Breast epithelium (tissue), 4 donors: ENCODE measurements around the gene SIK3. TPM values are rescaled to one million over a fixed set of nuclear protein-coding genes. Genes with fewer than 3 reads are reported as not detected.
A peak's percentile ranks its signal among the peaks of the same experiment; 100 is the strongest.

ENCODE experiments used
- DNase-seq, 2 donors: peaks; one replicate each; pipeline ENCODE4 v3.0.0-alpha.2; 2019; ENCODE audit warnings: low spot score in 2 of 2
- H3K27ac ChIP-seq, 2 donors: fragments of 200-600 bp; sonication (generic) in 1 of 2; one replicate each; pipeline ENCODE4 v1.5.1; 2016 to 2019; ENCODE audit warnings: mild to moderate bottlenecking in 1 of 2
- H3K27me3 ChIP-seq, 2 donors: fragments of 200-600 bp; sonication (generic) in 1 of 2; one replicate each; pipeline versions ENCODE4 v1.5.1 to v1.6.0; 2017 to 2019; ENCODE audit warnings: control low read depth in 1 of 2, mild to moderate bottlenecking in 1 of 2
- H3K36me3 ChIP-seq: fragments of 200-600 bp; one replicate; pipeline ENCODE4 v1.5.1; 2019
- H3K4me1 ChIP-seq, 2 donors: fragments of 200-600 bp; sonication (generic); one replicate each; pipeline ENCODE4 v1.5.1; 2016 to 2019; ENCODE audit warnings: control low read depth in 1 of 2
- H3K4me3 ChIP-seq, 3 donors: fragments of 200-600 bp; sonication (generic); 1 replicate in 2 of 3; 2 replicates in 1 of 3; pipeline ENCODE4 v1.5.1; 2016 to 2019; ENCODE audit warnings: mild to moderate bottlenecking in 3 of 3, moderate library complexity in 2 of 3
- H3K9me3 ChIP-seq, 2 donors: fragments of 200-600 bp; sonication (generic) in 1 of 2; one replicate each; pipeline ENCODE4 v1.5.1; 2016 to 2019; ENCODE audit warnings: control low read depth in 1 of 2
- POLR2A ChIP-seq: fragments of 450-650 bp; IDR thresholded peaks from one replicate; pipeline ENCODE4 v1.6.1; 2016; ENCODE audit warnings: antibody characterized with exemption, mild to moderate bottlenecking, moderate library complexity
- POLR2AphosphoS5 ChIP-seq, 3 donors: sonication (generic); formaldehyde crosslinking; IDR thresholded peaks; one replicate each; pipeline ENCODE4 v1.6.1; 2017; ENCODE audit warnings: antibody characterized with exemption in 3 of 3
- intact Hi-C: fragments of 100-400 bp; cut with DNase I; formaldehyde crosslinking; loops from one replicate; pipeline ENCODE4 v1.15.1; 2023; ENCODE audit warnings: low total_unique reads
- total RNA-seq, 3 donors: library from RNA; depleted of rRNA; stranded (reverse); fragments of >200 nt; gene quantifications; one replicate each; pipeline ENCODE4 v1.1.0, GENCODE V29; 2016
- TF ChIP-seq, protein P1 (sequence below), 3 donors: fragments of 450-650 bp; IDR thresholded peaks; one replicate each; pipeline ENCODE4 v1.5.1; 2016 to 2017; ENCODE audit warnings: antibody characterized with exemption in 3 of 3, mild to moderate bottlenecking in 3 of 3, moderate library complexity in 3 of 3

SIK3 gene
- 100 to 1,000 TPM in 1 of 3 donors, 10 to 100 TPM in 2; 26.9 to 110 (median 57.0) TPM for total RNA-seq

DNA sequence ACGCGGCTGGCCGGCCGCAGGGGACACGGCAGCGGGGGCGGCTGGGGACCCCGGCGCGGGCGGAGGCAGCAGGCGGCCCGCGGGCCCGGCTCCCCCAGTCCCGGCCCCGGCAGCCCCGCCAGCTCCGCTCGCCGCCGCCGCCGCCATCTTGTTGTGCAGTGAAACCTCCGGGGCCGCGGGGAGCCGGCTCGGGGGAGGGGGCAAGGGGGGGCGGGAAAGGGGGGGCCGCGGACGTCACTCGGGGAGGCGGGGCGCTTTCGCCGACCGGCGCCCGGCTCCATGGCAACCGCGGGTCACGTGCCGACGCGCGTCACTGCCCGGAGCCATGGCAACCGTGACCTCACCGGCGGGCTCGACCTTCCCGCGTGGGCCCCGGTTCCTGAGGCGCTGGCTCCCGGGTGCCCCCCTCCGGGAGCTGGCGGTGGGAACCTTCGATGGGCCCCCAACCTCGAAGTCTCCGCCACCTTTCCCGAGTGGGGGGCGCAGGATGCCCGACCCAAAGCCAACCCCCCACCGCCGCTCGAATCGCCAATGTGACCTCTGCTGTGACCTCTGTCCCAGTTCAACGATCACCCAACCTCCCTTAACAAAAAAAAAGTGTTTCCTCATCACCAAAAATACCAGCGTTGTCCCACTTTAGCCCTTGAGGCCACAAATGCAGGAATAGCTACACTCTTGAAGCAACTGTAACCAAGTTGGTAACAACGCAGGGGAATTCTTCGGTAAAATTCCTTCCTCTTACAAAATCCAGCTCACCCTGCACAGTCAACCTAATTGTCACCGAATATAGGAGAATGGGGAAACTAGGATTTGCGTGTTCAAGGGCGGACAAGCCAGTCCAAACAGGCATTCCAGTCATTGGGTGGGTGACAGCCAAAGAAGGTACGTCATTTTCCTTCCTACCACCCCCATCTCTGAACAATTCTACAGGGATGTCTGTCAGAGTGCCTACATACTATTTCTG is at the start of gene SIK3:
Gene SIK3 (minus strand): TSS at position 160 of the 964 bp plus-strand sequence. CDS start 13 bp downstream, at position 147.
- H3K27ac ChIP-seq = peak within 1 kb of the TSS; percentile 99
- TF ChIP-seq, protein P1, sequence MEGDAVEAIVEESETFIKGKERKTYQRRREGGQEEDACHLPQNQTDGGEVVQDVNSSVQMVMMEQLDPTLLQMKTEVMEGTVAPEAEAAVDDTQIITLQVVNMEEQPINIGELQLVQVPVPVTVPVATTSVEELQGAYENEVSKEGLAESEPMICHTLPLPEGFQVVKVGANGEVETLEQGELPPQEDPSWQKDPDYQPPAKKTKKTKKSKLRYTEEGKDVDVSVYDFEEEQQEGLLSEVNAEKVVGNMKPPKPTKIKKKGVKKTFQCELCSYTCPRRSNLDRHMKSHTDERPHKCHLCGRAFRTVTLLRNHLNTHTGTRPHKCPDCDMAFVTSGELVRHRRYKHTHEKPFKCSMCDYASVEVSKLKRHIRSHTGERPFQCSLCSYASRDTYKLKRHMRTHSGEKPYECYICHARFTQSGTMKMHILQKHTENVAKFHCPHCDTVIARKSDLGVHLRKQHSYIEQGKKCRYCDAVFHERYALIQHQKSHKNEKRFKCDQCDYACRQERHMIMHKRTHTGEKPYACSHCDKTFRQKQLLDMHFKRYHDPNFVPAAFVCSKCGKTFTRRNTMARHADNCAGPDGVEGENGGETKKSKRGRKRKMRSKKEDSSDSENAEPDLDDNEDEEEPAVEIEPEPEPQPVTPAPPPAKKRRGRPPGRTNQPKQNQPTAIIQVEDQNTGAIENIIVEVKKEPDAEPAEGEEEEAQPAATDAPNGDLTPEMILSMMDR (IDR thresholded peaks at IDR 0.05) = peak in 2 of 3 donors; percentile 40 to 55
- TF ChIP-seq POLR2AphosphoS5 (IDR thresholded peaks at IDR 0.05) (peak; percentile 75 to 85 (median 78)), POLR2A (peak; percentile 54)
- DNase-seq = peak; percentile 91
- peaks cover 0 to 17% of the 10 kb centered on the region in 2 donors for H3K4me1 ChIP-seq
- intact Hi-C loops = no loop called here
- H3K9me3 ChIP-seq = no peaks in the 10 kb centered on the region
- H3K27me3 ChIP-seq = no peaks in the 10 kb centered on the region
- peak within 1 kb of the TSS; percentile 83 to 98 (median 92) for H3K4me3 ChIP-seq
- no peaks in the 10 kb centered on the region for H3K36me3 ChIP-seq

DNA sequence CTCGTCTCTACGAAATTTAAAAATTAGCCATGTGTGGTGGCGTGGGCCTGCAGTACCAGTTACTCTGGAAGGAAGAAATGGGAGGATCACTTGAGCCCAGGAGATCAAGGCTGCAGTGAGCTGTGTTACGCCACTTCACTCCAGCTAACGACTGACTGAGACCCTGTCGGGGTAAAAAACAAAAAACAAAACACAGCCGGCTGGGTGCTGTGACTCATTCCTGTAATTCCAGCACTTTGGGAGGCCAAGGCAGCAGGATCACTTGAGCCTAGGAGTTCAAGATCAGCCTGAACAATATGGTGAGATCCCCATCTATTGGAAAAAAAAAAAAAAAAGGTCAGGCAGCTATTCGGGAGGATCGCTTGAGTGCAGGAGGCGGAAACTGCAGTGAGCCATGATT is 48.3 kb upstream of the SIK3 start:
- intact Hi-C loops = loop anchor here (10.0 kb wide), 1 partner anchor 48 kb away; the partner anchor contains the start of gene TAGLN
- DNase-seq = no peak
- H3K4me3 ChIP-seq = no peak overlapping the region
- H3K9me3 ChIP-seq = no peaks in the 10 kb centered on the region
- H3K27ac ChIP-seq = no peak overlapping the region
- H3K27me3 ChIP-seq = no peaks in the 10 kb centered on the region
- no peaks in the 10 kb centered on the region for H3K4me1 ChIP-seq
- TF ChIP-seq, protein P1 (IDR thresholded peaks at IDR 0.05) = no peak
- no peak for TF ChIP-seq POLR2AphosphoS5 (IDR thresholded peaks at IDR 0.05)
- TF ChIP-seq POLR2A = no peak
- no peaks in the 10 kb centered on the region for H3K36me3 ChIP-seq

DNA sequence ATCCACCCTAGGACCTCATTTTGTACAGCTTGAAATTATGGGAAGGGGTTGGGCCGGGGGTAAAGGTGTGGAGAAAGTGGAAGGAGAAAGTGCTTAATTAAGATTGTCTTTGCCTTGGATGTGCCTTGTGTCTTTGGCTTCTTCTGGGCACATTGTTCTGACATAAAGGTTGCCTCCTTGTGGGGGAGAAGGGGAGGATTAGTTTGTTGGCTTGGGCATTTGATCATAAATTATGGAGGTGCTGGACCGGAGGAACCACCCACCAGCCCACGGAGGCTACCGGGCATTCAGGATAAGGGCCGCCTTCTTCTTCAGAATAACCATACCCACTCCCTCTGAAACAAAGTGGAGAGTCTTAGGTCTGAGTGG is 47.1 kb upstream of the SIK3 start:
- Histone ChIP-seq H3K27ac (peak overlapping the region; percentile 91 to 92), H3K4me1 (no peaks in the 10 kb centered on the region), H3K4me3 (peak overlapping the region; percentile 85 to 97 (median 90)), H3K27me3 (no peaks in the 10 kb centered on the region), H3K9me3 (no peaks in the 10 kb centered on the region), H3K36me3 (no peaks in the 10 kb centered on the region)
- no peak for DNase-seq
- intact Hi-C loops = loop anchor here (10.0 kb wide), 1 partner anchor 49 kb away; the partner anchor contains the start of gene TAGLN
- TF ChIP-seq POLR2AphosphoS5 (IDR thresholded peaks at IDR 0.05) (no peak), POLR2A (no peak)
- TF ChIP-seq, protein P1 (IDR thresholded peaks at IDR 0.05) = no peak

DNA sequence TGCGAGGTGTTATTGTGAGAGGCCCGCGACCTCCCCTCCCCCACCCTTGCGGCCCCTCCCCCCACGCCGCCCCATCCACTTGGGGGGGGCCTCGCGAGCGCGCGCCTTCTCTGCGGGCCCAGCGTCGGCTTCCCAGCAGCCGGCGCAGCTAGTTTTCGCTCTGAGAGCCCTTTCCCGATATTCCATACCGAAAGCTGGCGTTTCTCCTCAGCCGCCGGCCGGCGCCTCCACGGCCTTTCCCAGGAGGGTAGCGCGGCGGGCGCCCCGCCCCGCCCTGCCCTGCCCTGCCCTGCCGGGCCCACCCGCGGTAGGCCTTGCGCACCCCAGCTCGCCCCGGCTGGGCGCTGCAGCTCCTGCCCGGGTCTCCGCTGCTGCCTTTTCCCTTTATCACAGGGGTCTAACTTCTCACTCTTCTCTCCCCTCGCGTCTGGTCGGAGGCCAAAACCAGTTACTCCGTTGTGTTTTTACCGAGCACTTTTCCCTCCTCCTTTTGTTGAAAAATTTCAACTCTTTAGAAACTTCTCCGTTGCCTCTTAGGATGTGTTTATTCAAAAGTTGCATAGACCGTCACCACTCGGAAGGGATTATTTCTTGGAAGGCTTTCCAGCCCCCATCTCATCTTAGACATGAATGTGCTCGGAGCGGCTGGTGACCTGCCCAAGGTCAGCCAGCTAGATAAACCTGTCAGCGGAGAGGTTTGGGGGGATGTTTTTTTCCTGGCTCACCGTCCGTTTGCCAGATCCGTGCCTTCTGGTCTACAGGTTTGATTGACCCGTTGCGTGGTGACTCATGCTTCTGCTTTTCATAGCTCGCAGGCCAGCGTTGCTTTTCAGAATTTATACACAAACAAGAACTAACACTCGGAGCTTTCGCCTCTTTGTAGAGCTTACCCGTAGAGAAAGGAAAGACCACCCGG is 46.5 kb upstream of the SIK3 start:
- no peaks in the 10 kb centered on the region for H3K36me3 ChIP-seq
- H3K9me3 ChIP-seq = no peaks in the 10 kb centered on the region
- intact Hi-C loops = loop anchor here (10.0 kb wide), 1 partner anchor 50 kb away; the partner anchor contains the start of gene TAGLN
- peak overlapping the region; percentile 91 to 92 for H3K27ac ChIP-seq
- peak in 1 of 2 donors; percentile 37 for DNase-seq
- TF ChIP-seq POLR2A (no peak), POLR2AphosphoS5 (IDR thresholded peaks at IDR 0.05) (no peak)
- TF ChIP-seq, protein P1 (IDR thresholded peaks at IDR 0.05) = no peak
- no peaks in the 10 kb centered on the region for H3K27me3 ChIP-seq
- peak overlapping the region; percentile 85 to 97 (median 90) for H3K4me3 ChIP-seq
- no peaks in the 10 kb centered on the region for H3K4me1 ChIP-seq
